PC-3 (cell line): ENCODE measurements around the gene TEX2. TPM values are rescaled to one million over a fixed set of nuclear protein-coding genes. Genes with fewer than 3 reads are reported as not detected.

Experiments used
- ATAC-seq: fragments of 200-7000 bp; cut with Tn5 transposase; 2 replicates; pipeline ENCODE4 v1.9.1; 2020; ENCODE audit warnings: mild to moderate bottlenecking, moderate library complexity
- BruUV-seq: library from RNA; stranded (reverse); fragments of 400-500 nt; replicated peaks from 2 replicates; lab custom pipeline; 2021; lab: Mats Ljungman, UMichigan
- CTCF ChIA-PET: fragments of 300-600 bp; sonication (Branson Sonifier 250); formaldehyde crosslinking; loops from one replicate; lab custom pipeline; 2022; ENCODE audit warnings: antibody characterized with exemption; lab: Charles Lee
- POLR2A ChIA-PET: fragments of 300-600 bp; sonication (Branson Sonifier 250); formaldehyde crosslinking; loops from one replicate; lab custom pipeline; 2022; ENCODE audit warnings: antibody characterized with exemption; ENCODE audit not compliant: unreplicated experiment; lab: Charles Lee
- DNase-seq: peaks from one replicate; pipeline ENCODE4 v3.0.0-alpha.2; 2015
- H2AFZ ChIP-seq: fragments of 300-600 bp; sonication (generic); 2 replicates; pipeline ENCODE4 v1.6.0; 2016; ENCODE audit warnings: antibody characterized with exemption, low read length
- H3F3A ChIP-seq: fragments of 300-600 bp; sonication (generic); one replicate; pipeline ENCODE4 v1.6.0; 2017; ENCODE audit warnings: antibody characterized with exemption, low read length, control low read depth, mild to moderate bottlenecking; ENCODE audit not compliant: unreplicated experiment
- H3K27ac ChIP-seq: fragments of 300-600 bp; sonication (generic); 2 replicates; pipeline ENCODE4 v1.5.1; 2016; ENCODE audit warnings: mild to moderate bottlenecking, low read length
- H3K27me3 ChIP-seq: fragments of 300-600 bp; sonication (generic); 2 replicates; pipeline ENCODE4 v1.6.1; 2016; ENCODE audit warnings: low read length, mixed read lengths
- H3K36me3 ChIP-seq: fragments of 300-600 bp; sonication (generic); 2 replicates; pipeline ENCODE4 v1.6.1; 2016; ENCODE audit warnings: low read depth, mixed run types, low read length, mixed read lengths
- H3K4me1 ChIP-seq: fragments of 300-600 bp; sonication (generic); 2 replicates; pipeline ENCODE4 v1.5.1; 2016; ENCODE audit warnings: low read length; ENCODE audit not compliant: insufficient read depth
- H3K4me2 ChIP-seq: fragments of 300-600 bp; sonication (generic); 2 replicates; pipeline ENCODE4 v1.6.0; 2016; ENCODE audit warnings: low read length
- H3K4me3 ChIP-seq: fragments of 300-600 bp; sonication (generic); 2 replicates; pipeline ENCODE4 v1.5.1; 2016; ENCODE audit warnings: mild to moderate bottlenecking, low read length, mixed read lengths
- H3K79me2 ChIP-seq: fragments of 300-600 bp; sonication (generic); 2 replicates; pipeline ENCODE4 v1.6.1; 2017; ENCODE audit warnings: low read length, mixed read lengths
- H3K9ac ChIP-seq: fragments of 300-600 bp; sonication (generic); 2 replicates; pipeline ENCODE4 v1.6.0; 2016; ENCODE audit warnings: mild to moderate bottlenecking, low read length
- H3K9me2 ChIP-seq: fragments of 300-600 bp; sonication (generic); replicated peaks from 2 replicates; pipeline ENCODE4 v1.6.1; 2016; ENCODE audit warnings: mixed run types, low read length, mixed read lengths
- H3K9me3 ChIP-seq: fragments of 300-600 bp; sonication (generic); 2 replicates; pipeline ENCODE4 v1.6.1; 2016; ENCODE audit warnings: low read length, mixed read lengths
- H4K20me1 ChIP-seq: fragments of 300-600 bp; sonication (generic); 2 replicates; pipeline ENCODE4 v1.6.1; 2016; ENCODE audit warnings: low read length, mixed read lengths
- CTCF ChIP-seq: fragments of 300-600 bp; sonication (generic); conservative IDR thresholded peaks from 2 replicates; pipeline ENCODE4 v1.5.1; 2017; ENCODE audit warnings: antibody characterized with exemption, low read depth, mild to moderate bottlenecking, low read length
- EZH2 ChIP-seq: fragments of 300-600 bp; sonication (generic); IDR thresholded peaks from one replicate; pipeline ENCODE4 v1.6.1; 2017; ENCODE audit warnings: antibody characterized with exemption, mild to moderate bottlenecking, low read length; ENCODE audit not compliant: unreplicated experiment
- EZH2phosphoT487 ChIP-seq: fragments of 300-600 bp; sonication (generic); IDR thresholded peaks from 2 replicates; pipeline ENCODE4 v1.6.1; 2018; ENCODE audit warnings: mild to moderate bottlenecking, antibody characterized with exemption, low read length, borderline replicate concordance
- intact Hi-C: fragments of 100-400 bp; cut with micrococcal nuclease; formaldehyde crosslinking; loops from 2 replicates; pipeline ENCODE4 v1.9.0; 2023
- total RNA-seq: library from RNA; depleted of rRNA; stranded (reverse); fragments of >200 nt; gene quantifications from 2 replicates; pipeline ENCODE4 v1.2.3, GENCODE V29; 2014

TEX2 gene
- total RNA-seq, 1 experiment from 2014 or later: 44.2 TPM

GRCh38 chr17:64183815-64184214 lies 79.2 kb downstream of the TEX2 start:
- POLR2A ChIA-PET: no interaction called here

GRCh38 chr17:64182325-64183012 lies 80.6 kb downstream of the TEX2 start:
- Histone ChIP-seq H4K20me1 (no peaks in the 10 kb centered on the region), H3K4me2 (no peak overlapping the region), H3K9me3 (no peaks in the 10 kb centered on the region), H3K9ac (no peak overlapping the region), H3K27ac (no peak overlapping the region), H3F3A (no peaks in the 10 kb centered on the region), H3K4me1 (peaks cover 6% of the 10 kb centered on the region; the same call in 1 of the 2 replicates), H3K79me2 (no peaks in the 10 kb centered on the region), H2AFZ (no peak overlapping the region), H3K9me2 (no peaks in the 10 kb centered on the region), H3K4me3 (no peak overlapping the region), H3K36me3 (peaks cover 5% of the 10 kb centered on the region; the same call in 1 of the 2 replicates), H3K27me3 (no peaks in the 10 kb centered on the region)
- no peak for TF ChIP-seq EZH2
- TF ChIP-seq CTCF: no peak
- TF ChIP-seq EZH2phosphoT487: no peak
- BruUV-seq: no TSS peak
- ChIA-PET POLR2A (no interaction called here), CTCF (no interaction called here)
- intact Hi-C loops: loop anchor here (5.0 kb wide), 1 partner anchor 50 kb away; no protein-coding TSS in a partner anchor
- no peak for ATAC-seq
- DNase-seq: no peak

More at GRCh38 chr17:64183815-64184214, 79.2 kb downstream of the TEX2 start:
- CTCF ChIA-PET: no interaction called here
- BruUV-seq: no TSS peak
- Histone ChIP-seq H3K4me3 (no peak overlapping the region), H3K27me3 (no peaks in the 10 kb centered on the region), H3K79me2 (no peaks in the 10 kb centered on the region), H3K27ac (no peak overlapping the region), H3K4me1 (peaks cover 6% of the 10 kb centered on the region; the same call in 1 of the 2 replicates), H3K9me3 (no peaks in the 10 kb centered on the region), H3K4me2 (no peak overlapping the region), H3F3A (no peaks in the 10 kb centered on the region), H2AFZ (no peak overlapping the region), H3K9ac (no peak overlapping the region), H3K36me3 (peaks cover 5% of the 10 kb centered on the region; the same call in 1 of the 2 replicates), H4K20me1 (no peaks in the 10 kb centered on the region), H3K9me2 (no peaks in the 10 kb centered on the region)
- DNase-seq (peak; percentile 56), ATAC-seq (peak; percentile 82)
- TF ChIP-seq EZH2phosphoT487 (no peak), EZH2 (no peak), CTCF (no peak)
- intact Hi-C loops: loop anchor here (5.0 kb wide), 1 partner anchor 48 kb away; no protein-coding TSS in a partner anchor
